Chondrocyte (in vitro differentiated cells): ENCODE measurements around the gene PTCSC3. TPM values are rescaled to one million over a fixed set of nuclear protein-coding genes. Genes with fewer than 3 reads are reported as not detected.

Experiments used
- DNase-seq: peaks from one replicate; pipeline ENCODE4 v3.0.0; 2021; ENCODE audit warnings: mixed read lengths, low spot score
- H3K27ac Mint-ChIP-seq: one replicate; pipeline ENCODE4 v1.8.0; 2021; ENCODE audit warnings: mild to moderate bottlenecking, moderate library complexity, mixed read lengths; ENCODE audit not compliant: unreplicated experiment
- H3K27me3 Mint-ChIP-seq: 2 replicates; pipeline ENCODE4 v1.8.0; 2021; ENCODE audit warnings: low read depth, mixed read lengths
- H3K36me3 Mint-ChIP-seq: 2 replicates; pipeline ENCODE4 v1.8.0; 2021; ENCODE audit warnings: low read depth, mixed read lengths
- H3K4me1 Mint-ChIP-seq: 2 replicates; pipeline ENCODE4 v1.8.0; 2021; ENCODE audit warnings: low read depth, mild to moderate bottlenecking, mixed read lengths
- H3K4me3 Mint-ChIP-seq: one replicate; pipeline ENCODE4 v1.8.0; 2021; ENCODE audit warnings: mild to moderate bottlenecking, moderate library complexity, mixed read lengths; ENCODE audit not compliant: unreplicated experiment
- H3K9me3 Mint-ChIP-seq: 2 replicates; pipeline ENCODE4 v1.8.0; 2021; ENCODE audit warnings: low read depth, mixed read lengths
- CTCF ChIP-seq: fragments of 200-600 bp; sonication (generic); IDR thresholded peaks from 2 replicates; pipeline ENCODE4 v1.5.0; 2021; ENCODE audit warnings: antibody characterized with exemption, mild to moderate bottlenecking, moderate library complexity
- total RNA-seq: library from RNA; stranded (reverse); gene quantifications from 3 replicates; pipeline ENCODE4 v1.2.1, GENCODE V29; 2021

PTCSC3 gene
- total RNA-seq, 1 donor from 2014 or later: not detected

- TF ChIP-seq CTCF: no peak
- Mint-ChIP-seq H3K27me3 (peaks cover 3% of the 10 kb centered on the region), H3K36me3 (no peaks in the 10 kb centered on the region), H3K4me3 (no peak overlapping the region), H3K27ac (no peak overlapping the region), H3K9me3 (no peaks in the 10 kb centered on the region), H3K4me1 (no peaks in the 10 kb centered on the region)
- DNase-seq: no peak
Measured at GRCh38 chr14:36134038-36134437, 42.5 kb downstream of the PTCSC3 start.

- no peaks in the 10 kb centered on the region for H3K36me3 Mint-ChIP-seq
- H3K27ac Mint-ChIP-seq: no peak overlapping the region
- TF ChIP-seq CTCF: no peak
- H3K4me3 Mint-ChIP-seq: no peak overlapping the region
- no peak for DNase-seq
- H3K4me1 Mint-ChIP-seq: no peaks in the 10 kb centered on the region
- H3K27me3 Mint-ChIP-seq: peaks cover 5% of the 10 kb centered on the region
- no peaks in the 10 kb centered on the region for H3K9me3 Mint-ChIP-seq
Measured at GRCh38 chr14:36132826-36133225, 43.7 kb downstream of the PTCSC3 start.

GRCh38 chr14:36130186-36130585, 46.3 kb downstream of the PTCSC3 start:
- H3K9me3 Mint-ChIP-seq: no peaks in the 10 kb centered on the region
- TF ChIP-seq CTCF: no peak
- H3K27me3 Mint-ChIP-seq: peaks cover 9% of the 10 kb centered on the region
- no peak for DNase-seq
- H3K4me1 Mint-ChIP-seq: no peaks in the 10 kb centered on the region
- no peak overlapping the region for H3K27ac Mint-ChIP-seq
- H3K4me3 Mint-ChIP-seq: no peak overlapping the region
- no peaks in the 10 kb centered on the region for H3K36me3 Mint-ChIP-seq

- Mint-ChIP-seq H3K27me3 (peaks cover 9% of the 10 kb centered on the region), H3K4me1 (no peaks in the 10 kb centered on the region), H3K36me3 (no peaks in the 10 kb centered on the region), H3K4me3 (no peak overlapping the region), H3K27ac (no peak overlapping the region), H3K9me3 (no peaks in the 10 kb centered on the region)
- no peak for DNase-seq
- TF ChIP-seq CTCF: no peak
Measured at GRCh38 chr14:36129181-36129580, 47.3 kb downstream of the PTCSC3 start.

GRCh38 chr14:36113341-36113740, 63.2 kb downstream of the PTCSC3 start:
- Mint-ChIP-seq H3K4me1 (no peaks in the 10 kb centered on the region), H3K27me3 (peaks cover 26% of the 10 kb centered on the region), H3K27ac (no peak overlapping the region), H3K9me3 (no peaks in the 10 kb centered on the region), H3K36me3 (no peaks in the 10 kb centered on the region), H3K4me3 (no peak overlapping the region)
- no peak for TF ChIP-seq CTCF
- no peak for DNase-seq
